Neutrophil (primary cell): ENCODE results near the gene CDNF.

ENCODE experiments used
- H3K27ac ChIP-seq: fragments of 200-600 bp; sonication (generic); 2 replicates; pipeline ENCODE4 v1.5.1; 2016; ENCODE audit warnings: mild to moderate bottlenecking, moderate library complexity
- H3K27me3 ChIP-seq: fragments of 200-600 bp; sonication (generic); 2 replicates; pipeline ENCODE4 v1.6.0; 2016; ENCODE audit warnings: mild to moderate bottlenecking
- H3K36me3 ChIP-seq: fragments of 200-600 bp; sonication (generic); 2 replicates; pipeline ENCODE4 v1.5.1; 2017
- H3K4me1 ChIP-seq, 2 experiments: fragments of 200-600 bp in 1 of 2; sonication (generic) in 1 of 2; 1 replicate in 1 of 2; 2 replicates in 1 of 2; pipeline versions ENCODE4 v1.5.1 to v1.6.1; 2013 to 2016; ENCODE audit warnings: low read depth in 1 of 2, low read length in 1 of 2, mild to moderate bottlenecking in 1 of 2, moderate library complexity in 1 of 2; ENCODE audit not compliant: control insufficient read depth in 1 of 2, insufficient read depth in 1 of 2
- H3K4me3 ChIP-seq, 2 experiments: fragments of 200-600 bp in 1 of 2; sonication (generic) in 1 of 2; 1 replicate in 1 of 2; 2 replicates in 1 of 2; pipeline ENCODE4 v1.5.1; 2013 to 2016; ENCODE audit warnings: low read depth in 1 of 2, low read length in 1 of 2, mild to moderate bottlenecking in 1 of 2, moderate library complexity in 1 of 2
- H3K9me3 ChIP-seq: fragments of 200-600 bp; sonication (generic); 2 replicates; pipeline ENCODE4 v1.5.1; 2016
- CTCF ChIP-seq: fragments of 200-600 bp; sonication (generic); IDR thresholded peaks from 2 replicates; pipeline ENCODE4 v1.5.1; 2016; ENCODE audit warnings: antibody characterized with exemption

The CDNF gene

GRCh38 chr10:14801723-14802122 lies 36.1 kb downstream of the CDNF start:
- H3K36me3 ChIP-seq = no peaks in the 10 kb centered on the region
- TF ChIP-seq CTCF = no peak
- H3K4me3 ChIP-seq = no peak overlapping the region
- no peak overlapping the region for H3K27ac ChIP-seq
- no peaks in the 10 kb centered on the region for H3K4me1 ChIP-seq
- no peaks in the 10 kb centered on the region for H3K27me3 ChIP-seq
- H3K9me3 ChIP-seq = no peaks in the 10 kb centered on the region

DNA sequence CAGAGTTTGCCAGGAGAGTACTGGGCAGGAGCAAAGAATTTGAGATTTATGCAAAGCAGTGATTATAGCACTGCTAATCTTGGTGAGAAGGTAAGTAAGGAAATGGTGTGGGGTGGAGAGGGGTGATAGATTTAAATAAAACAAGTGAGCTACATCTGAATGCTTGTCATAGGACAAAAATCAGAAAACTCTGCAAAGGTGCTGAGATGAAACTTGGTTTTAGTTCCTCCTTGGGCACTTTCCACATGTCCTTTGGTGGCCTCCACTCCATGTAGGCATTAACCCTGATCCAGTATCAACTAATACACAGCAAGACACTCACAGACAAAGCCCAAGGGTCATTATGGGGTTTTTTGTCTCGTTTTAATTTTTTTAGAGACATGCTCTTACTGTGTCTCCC lies 37.4 kb downstream of the CDNF start:
- Histone ChIP-seq H3K4me1 (no peaks in the 10 kb centered on the region), H3K27ac (no peak overlapping the region), H3K9me3 (no peaks in the 10 kb centered on the region), H3K27me3 (no peaks in the 10 kb centered on the region), H3K36me3 (no peaks in the 10 kb centered on the region), H3K4me3 (no peak overlapping the region)
- no peak for TF ChIP-seq CTCF

GRCh38 chr10:14798636-14799035 lies 39.2 kb downstream of the CDNF start:
- TF ChIP-seq CTCF = no peak
- Histone ChIP-seq H3K4me1 (no peaks in the 10 kb centered on the region), H3K9me3 (no peaks in the 10 kb centered on the region), H3K4me3 (no peak overlapping the region), H3K36me3 (no peaks in the 10 kb centered on the region), H3K27ac (no peak overlapping the region), H3K27me3 (no peaks in the 10 kb centered on the region)

DNA sequence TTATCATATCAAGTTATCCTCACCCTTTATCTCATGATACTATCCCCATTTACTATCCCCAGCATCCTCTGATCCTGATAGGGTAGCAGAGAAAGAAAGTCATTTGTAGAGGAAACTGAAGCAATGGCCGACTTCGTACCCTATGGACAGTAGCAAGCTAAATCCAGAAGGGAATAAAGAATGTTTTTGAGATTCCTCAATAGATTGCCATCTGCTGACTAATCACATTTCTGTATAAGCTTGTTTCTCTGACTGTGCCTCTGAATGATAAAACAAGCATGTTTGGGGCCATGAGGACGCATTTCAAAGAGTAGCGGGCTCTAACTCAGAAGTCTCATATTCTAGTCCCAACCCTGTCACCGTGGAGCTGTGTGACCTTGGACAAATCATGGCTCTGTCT lies 49.9 kb downstream of the CDNF start:
- no peaks in the 10 kb centered on the region for H3K9me3 ChIP-seq
- no peak overlapping the region for H3K4me3 ChIP-seq

DNA sequence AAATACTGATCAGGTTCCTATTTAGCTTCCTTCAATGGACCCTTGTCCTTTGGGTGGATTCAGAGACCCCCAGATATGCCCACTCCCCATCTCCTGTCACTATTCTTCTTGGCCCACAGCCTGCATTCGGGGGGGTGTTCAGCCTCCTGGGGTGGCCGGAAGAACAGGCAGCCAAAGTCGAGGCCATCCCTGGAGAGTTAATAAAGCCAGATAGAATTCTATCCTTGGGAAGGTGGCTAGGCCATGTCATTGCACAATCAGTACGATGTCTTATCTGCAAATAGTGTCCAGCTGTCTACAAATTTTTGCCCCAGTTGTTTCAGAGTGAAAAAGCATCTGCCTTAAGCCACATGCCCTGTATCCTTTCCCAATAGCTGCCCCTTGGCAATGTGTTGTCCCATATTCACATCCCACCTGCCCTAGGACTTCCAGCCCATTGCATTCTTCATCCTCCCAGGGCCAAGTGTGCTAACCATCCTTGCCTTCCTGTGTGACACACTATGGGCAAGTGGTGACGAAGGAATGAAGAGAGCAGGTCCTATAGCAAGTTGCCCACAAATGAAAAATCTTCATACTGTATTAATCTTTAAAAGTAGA lies 53.3 kb downstream of the CDNF start:
- Histone ChIP-seq H3K27me3 (no peaks in the 10 kb centered on the region), H3K9me3 (no peaks in the 10 kb centered on the region), H3K4me1 (peaks cover 11 to 12% of the 10 kb centered on the region in 2 experiments), H3K27ac (no peak overlapping the region), H3K36me3 (no peaks in the 10 kb centered on the region), H3K4me3 (no peak overlapping the region)
- TF ChIP-seq CTCF = no peak

More for the DNA sequence above, 49.9 kb downstream of the CDNF start:
- Histone ChIP-seq H3K36me3 (no peaks in the 10 kb centered on the region), H3K27ac (no peak overlapping the region), H3K27me3 (no peaks in the 10 kb centered on the region), H3K4me1 (no peaks in the 10 kb centered on the region)
- TF ChIP-seq CTCF = no peak
